HG03025 (cell line): ENCODE results near the gene DOCK7.

Source experiments
- ATAC-seq: cut with Tn5 transposase; IDR thresholded peaks from one replicate; pipeline ENCODE4 v1.9.1; 2021; ENCODE audit warnings: mild to moderate bottlenecking, moderate library complexity; ENCODE audit not compliant: unreplicated experiment, low FRiP score

DOCK7 gene

DNA sequence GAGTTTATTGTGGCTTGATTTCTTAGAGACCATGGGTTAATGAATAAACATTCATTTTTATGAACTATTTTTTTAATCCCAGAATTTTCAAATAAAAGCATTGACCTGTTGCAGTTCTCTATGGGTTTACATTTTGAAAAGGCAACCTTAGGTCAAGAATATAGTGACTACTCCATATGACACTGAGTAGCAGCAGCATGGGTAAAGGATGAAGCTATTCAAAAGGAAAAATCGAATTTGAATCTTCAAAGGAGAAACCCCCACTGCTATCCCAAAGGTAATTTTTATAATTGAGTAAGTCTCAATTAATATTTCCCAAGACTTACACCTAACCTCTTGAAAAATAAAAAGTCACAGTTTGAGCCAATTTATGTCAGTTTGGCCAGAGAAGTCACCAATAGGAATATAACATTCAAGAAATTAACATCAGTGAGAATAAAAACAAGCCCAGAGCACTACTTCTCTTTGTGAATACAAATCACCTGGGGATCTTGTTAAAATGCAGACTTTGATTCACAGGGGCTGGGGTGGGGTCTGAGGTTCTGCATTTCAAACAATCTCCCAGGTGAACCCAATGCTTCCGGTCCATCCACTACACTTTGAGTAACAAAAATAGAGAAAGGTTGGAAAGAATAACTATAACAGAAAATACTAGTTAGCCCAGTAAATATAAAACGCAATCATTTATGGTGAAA, 211.5 kb downstream of the DOCK7 start:
- ATAC-seq: no peak

DNA sequence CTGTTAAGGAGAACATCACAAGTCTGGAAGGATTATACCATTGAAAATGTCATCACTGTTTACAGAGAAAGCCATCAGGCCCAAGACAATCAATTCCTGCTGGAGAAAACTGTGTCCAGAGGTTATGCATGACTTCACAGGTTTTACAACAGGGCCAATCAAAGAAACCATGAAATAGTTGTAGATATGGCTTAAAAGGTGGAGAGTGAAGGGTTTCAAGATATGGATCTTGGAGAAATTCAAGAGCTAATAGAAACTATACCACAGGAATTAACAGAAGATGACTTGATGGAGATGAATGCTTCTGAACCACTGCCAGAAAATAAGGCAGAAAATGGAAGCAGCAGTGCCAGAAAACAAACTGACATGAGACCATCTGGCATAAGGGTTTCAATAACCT, 221.1 kb downstream of the DOCK7 start:
- ATAC-seq: no peak

GRCh38 chr1:62462370-62462769, 225.8 kb downstream of the DOCK7 start:
- no peak for ATAC-seq

DNA sequence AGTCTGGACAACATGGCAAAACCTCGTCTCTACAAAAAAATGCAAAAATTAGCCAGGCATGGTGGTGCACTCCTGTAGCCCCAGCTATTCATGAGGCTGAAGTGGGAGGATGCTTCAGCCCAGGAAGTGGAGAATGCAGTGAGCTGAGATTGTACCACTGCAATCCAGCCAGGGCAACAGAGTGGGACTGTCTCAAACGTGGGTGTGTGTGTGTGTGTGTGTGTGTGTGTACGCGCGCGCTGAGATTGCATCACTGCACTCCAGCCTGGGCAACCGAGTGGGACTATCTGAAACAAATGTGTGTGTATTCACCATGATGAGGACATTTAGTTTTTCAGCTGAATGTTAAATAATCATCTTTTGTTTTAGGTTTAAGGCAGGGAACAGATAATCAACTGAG, 230.2 kb downstream of the DOCK7 start:
- ATAC-seq: no peak

GRCh38 chr1:62452951-62453350, 235.2 kb downstream of the DOCK7 start:
- no peak for ATAC-seq

GRCh38 chr1:62450301-62450700, 237.9 kb downstream of the DOCK7 start:
- no peak for ATAC-seq

- no peak for ATAC-seq
Measured at GRCh38 chr1:62448221-62448933, 239.8 kb downstream of the DOCK7 start.

- no peak for ATAC-seq
Measured at GRCh38 chr1:62444701-62445100, 243.5 kb downstream of the DOCK7 start.

DNA sequence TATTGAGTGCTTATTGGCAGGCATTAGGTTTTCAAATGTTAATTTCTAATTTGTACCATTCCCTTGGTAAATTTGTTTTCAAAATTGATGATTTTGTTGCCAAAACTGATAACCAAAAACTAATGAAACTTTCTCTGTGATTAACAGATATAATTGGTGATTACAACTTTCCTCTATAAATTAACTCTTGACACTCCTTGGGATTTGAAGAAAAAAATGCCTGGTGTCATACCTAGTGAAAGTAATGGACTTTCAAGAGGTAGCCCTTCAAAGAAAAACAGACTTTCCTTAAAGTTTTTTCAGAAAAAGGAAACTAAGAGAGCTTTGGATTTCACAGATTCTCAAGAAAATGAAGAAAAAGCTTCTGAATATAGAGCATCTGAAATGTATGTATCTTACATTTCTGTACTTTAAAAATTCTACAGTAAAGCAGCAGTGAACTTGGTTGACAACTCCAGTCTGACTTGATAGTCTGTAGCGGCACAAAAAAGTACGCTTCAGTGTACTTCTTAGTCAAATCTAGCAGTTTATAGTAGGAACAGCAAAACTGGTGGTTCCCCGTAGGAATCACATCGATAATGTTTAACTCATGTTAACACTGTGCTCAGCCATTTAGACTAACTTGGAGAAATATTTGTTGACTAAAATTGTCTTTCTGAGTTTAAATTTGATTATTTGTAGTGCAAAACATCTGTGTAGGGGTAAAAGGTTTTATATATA, 248.4 kb downstream of the DOCK7 start:
- no peak for ATAC-seq

GRCh38 chr1:62438163-62438562, 250.0 kb downstream of the DOCK7 start:
- ATAC-seq: no peak

DNA sequence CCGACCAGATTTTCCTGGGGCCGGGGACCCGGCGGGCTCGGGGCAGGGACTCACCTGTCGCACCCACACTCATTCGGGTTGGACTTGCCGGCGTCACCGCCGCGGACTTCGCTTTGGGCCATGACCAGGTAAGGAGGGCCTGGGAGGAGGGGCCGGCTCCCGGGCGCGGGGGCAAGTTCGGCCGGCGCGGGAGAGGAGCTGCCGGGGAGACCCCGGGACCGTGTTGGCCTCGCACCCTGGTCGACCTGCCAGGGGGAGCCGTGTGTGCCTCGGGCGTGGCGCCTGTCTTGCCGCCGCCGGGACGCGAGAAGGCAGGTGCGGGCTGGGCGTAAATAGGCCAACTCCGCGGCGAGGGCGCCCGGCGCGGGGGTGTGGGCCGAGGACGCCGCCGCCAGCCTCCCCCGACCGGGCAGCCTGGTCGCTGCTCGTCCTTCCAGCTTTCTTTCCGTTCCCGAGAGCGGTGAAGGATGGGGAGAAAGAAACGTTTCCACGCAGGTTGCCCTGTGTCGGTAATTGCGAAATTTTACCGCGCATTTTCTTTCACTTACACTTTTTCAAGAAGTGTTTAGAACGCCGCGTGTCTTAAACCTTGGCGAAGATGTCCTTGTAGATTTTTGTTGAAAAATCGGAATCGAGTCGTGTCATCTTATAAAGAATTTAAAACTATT, 250.8 kb downstream of the DOCK7 start:
- ATAC-seq: peak; percentile 2

GRCh38 chr1:62436466-62437272, 251.5 kb downstream of the DOCK7 start, which contains the start of gene USP1:
USP1 (plus strand) TSS chr1:62437049; CDS start chr1:62439868, 2,819 bp downstream.
- peak; percentile 80 for ATAC-seq

DNA sequence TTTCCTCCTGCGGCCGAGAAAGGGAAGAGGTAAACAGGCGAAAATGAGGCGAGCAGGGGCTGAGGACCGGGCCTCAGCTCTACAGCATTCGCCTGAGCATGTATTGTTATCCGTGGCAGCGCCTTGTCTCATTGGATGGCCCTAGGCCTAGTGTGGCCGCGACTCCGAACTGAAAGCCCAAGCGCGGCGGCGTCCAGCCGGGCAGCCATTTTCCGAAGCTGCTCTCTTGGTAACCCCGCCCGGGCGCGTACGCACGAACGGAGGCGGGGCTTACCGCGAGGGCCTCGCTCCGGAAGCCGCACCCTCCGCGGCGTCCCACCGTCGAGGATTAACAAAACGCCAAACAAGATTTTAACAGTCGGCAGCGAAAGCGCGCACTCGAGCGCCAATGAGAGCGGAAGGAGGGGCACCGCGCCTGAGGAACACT, 252.1 kb downstream of the DOCK7 start:
- peak; percentile 76 for ATAC-seq

DNA sequence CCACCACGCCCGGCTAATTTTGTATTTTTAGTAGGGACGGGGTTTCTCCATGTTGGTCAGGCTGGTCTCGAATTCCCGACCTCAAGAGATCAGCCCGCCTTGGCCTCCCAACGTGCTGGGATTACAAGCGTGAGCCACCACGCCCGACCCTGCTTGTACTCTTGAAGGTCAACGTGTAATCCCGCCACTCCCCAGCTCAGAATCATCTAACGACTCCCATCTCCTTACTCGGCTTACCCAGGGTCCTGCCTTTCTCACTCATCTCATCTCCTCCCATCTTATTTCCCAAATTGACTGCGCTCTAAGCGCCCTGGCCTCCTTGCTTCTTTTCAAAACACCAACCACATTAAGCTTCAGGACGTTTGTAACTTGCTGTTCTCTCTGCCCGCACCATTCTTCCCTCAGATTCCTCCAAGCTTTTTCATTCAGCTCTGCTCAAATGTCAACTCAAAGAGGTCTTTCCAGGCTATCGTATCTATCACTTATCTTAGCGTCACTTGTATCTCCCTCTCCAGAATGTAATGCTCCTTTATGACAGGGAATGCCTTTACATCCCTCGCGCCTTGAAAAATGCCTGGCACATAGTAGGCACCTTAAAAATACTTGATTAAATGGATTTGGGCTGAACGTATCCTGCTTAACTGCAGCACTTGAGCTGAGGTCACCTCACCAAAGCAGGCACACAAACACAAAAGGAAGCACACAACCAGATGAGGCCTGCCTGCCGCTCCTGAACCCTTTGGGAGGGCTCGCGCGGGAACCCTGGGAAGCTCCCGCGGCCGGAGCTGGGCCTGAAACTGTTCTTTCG, 252.8 kb downstream of the DOCK7 start:
- peak; percentile 10 for ATAC-seq

GRCh38 chr1:62434618-62435001, 253.6 kb downstream of the DOCK7 start:
- no peak for ATAC-seq

DNA sequence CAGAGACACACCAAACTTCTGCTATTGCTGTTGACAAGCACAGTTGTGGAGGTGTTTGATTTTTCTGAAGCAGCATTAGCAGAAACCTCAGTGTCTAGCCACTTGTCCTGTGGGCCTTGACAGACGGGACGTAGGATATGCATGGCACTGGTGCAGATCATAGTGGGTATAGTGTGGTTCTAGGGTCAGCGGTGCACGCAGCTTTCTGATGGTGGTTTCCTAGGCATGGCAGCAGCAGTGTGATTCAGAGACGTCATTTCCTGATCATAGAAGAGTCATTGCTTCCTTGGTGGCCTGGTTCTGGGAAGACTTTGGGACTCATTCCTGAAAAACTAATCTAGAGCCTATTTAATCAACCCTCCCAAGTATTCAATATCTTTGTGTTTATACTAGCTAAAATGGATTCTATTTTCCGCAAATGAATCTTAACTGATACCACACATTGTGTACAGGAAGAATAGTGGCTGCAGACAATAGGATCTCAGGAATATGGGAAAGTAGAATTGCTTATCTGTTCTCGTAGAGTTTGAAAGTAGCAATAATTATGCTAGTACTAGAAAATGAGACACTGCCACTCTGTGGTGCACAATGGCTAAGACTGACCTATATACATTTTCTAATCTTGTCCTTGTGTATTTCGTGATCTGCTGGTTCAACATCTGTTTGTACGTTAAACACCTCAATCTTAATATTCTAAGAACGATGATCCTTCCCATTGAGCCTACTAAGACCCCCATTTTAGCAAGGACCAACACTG, 254.1 kb downstream of the DOCK7 start:
- ATAC-seq: no peak

DNA sequence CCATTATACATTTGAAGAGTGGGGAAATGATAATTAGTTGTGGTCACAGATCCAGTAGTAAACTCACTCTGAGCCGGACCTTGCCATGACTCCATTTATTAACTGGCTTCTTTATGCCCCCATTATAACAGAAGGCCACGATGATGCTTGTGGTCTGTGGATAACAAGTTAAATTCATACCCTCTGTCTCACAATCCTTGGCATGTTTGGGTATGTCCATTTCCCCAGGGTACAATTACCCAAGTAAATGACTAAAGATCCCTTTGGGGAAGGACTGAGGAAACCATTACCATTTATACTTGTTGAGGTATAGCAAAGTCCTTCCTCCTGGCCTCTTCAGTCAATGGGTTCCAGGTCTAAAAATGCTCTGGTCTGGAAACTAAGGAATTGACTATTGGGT, 258.6 kb downstream of the DOCK7 start:
- no peak for ATAC-seq

GRCh38 chr1:62428351-62428750, 259.8 kb downstream of the DOCK7 start:
- no peak for ATAC-seq

DNA sequence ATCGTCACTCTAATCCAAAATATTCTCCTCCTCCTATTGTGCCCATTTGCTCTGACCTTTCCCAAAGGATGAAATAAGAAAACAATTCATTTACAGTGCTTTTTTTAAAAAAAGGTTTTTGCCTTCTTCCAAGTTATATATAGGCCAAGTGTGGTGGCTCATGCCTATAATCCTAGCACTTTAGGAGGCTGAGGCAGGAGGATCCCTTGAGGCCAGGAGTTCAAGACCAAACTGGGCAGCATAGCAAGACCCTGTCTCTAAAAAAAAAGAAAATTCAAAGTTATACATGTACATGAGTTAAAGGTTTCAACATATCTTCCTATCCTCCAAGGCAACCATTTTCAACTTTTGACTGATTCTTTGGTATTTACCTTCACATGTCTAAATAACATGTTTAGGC, 261.4 kb downstream of the DOCK7 start:
- ATAC-seq: no peak
